Caco-2 (cell line): ENCODE measurements around the gene RNF208. TPM values are rescaled to one million over a fixed set of nuclear protein-coding genes. Genes with fewer than 3 reads are reported as not detected.

ENCODE experiments used
- BruUV-seq: library from RNA; stranded (reverse); fragments of 400-500 nt; replicated peaks from 2 replicates; lab custom pipeline; 2021; lab: Mats Ljungman, UMichigan
- CTCF ChIA-PET: fragments of 300-600 bp; sonication (Branson Sonifier 250); formaldehyde crosslinking; loops from one replicate; lab custom pipeline; 2022; ENCODE audit warnings: antibody characterized with exemption; lab: Charles Lee
- POLR2A ChIA-PET: fragments of 300-600 bp; sonication (Branson Sonifier 250); formaldehyde crosslinking; loops from one replicate; lab custom pipeline; 2022; ENCODE audit warnings: antibody characterized with exemption; lab: Charles Lee
- DNase-seq, 2 experiments: peaks; one replicate each; pipeline versions ENCODE4 v3.0.0 to v3.0.0-alpha.2; 2020 to 2022
- H3K27me3 ChIP-seq: replicated peaks from 2 replicates; pipeline ENCODE4 v1.6.0; 2011; ENCODE audit warnings: low read length; ENCODE audit not compliant: control insufficient read depth, insufficient read depth
- H3K36me3 ChIP-seq: 2 replicates; pipeline ENCODE4 v1.5.1; 2011; ENCODE audit warnings: low read length; ENCODE audit not compliant: control insufficient read depth, insufficient read depth
- H3K4me1 ChIP-seq: fragments of 250-450 bp; sonication (Bioruptor Pico); 2 replicates; pipeline ENCODE4 v1.5.1; 2020; ENCODE audit warnings: mild to moderate bottlenecking
- H3K4me3 ChIP-seq: 2 replicates; pipeline ENCODE4 v1.5.1; 2011; ENCODE audit warnings: low read depth, mild to moderate bottlenecking, control low read depth, low read length
- H3K9me3 ChIP-seq: fragments of 250-450 bp; sonication (Bioruptor Pico); 2 replicates; pipeline ENCODE4 v1.5.1; 2020; ENCODE audit warnings: mild to moderate bottlenecking, moderate library complexity
- H3K27ac Mint-ChIP-seq: one replicate; pipeline ENCODE4 v1.8.0; 2022; ENCODE audit warnings: mixed read lengths; ENCODE audit not compliant: unreplicated experiment
- H3K27me3 Mint-ChIP-seq: one replicate; pipeline ENCODE4 v1.8.0; 2022; ENCODE audit warnings: mixed read lengths; ENCODE audit not compliant: insufficient read depth, unreplicated experiment
- H3K36me3 Mint-ChIP-seq: one replicate; pipeline ENCODE4 v1.8.0; 2022; ENCODE audit warnings: mild to moderate bottlenecking, mixed read lengths; ENCODE audit not compliant: insufficient read depth, unreplicated experiment
- H3K4me1 Mint-ChIP-seq: one replicate; pipeline ENCODE4 v1.8.0; 2022; ENCODE audit warnings: low read depth, mixed read lengths; ENCODE audit not compliant: unreplicated experiment
- H3K4me3 Mint-ChIP-seq: one replicate; pipeline ENCODE4 v1.8.0; 2022; ENCODE audit warnings: mild to moderate bottlenecking, moderate library complexity, mixed read lengths; ENCODE audit not compliant: unreplicated experiment
- H3K9me3 Mint-ChIP-seq: one replicate; pipeline ENCODE4 v1.8.0; 2022; ENCODE audit warnings: mixed read lengths; ENCODE audit not compliant: unreplicated experiment
- CTCF ChIP-seq, 2 experiments: fragments of 200-600 bp in 1 of 2; IDR thresholded peaks; 1 replicate in 1 of 2; 2 replicates in 1 of 2; pipeline versions ENCODE4 v1.5.1 to v1.8.0; 2011 to 2022; ENCODE audit warnings: antibody characterized with exemption in 1 of 2, control low read depth in 1 of 2, inconsistent platforms in 1 of 2, low read depth in 1 of 2, low read length in 1 of 2, mild to moderate bottlenecking in 1 of 2, moderate library complexity in 1 of 2; ENCODE audit not compliant: insufficient read depth in 1 of 2, severe bottlenecking in 1 of 2, unreplicated experiment in 1 of 2
- intact Hi-C: fragments of 100-400 bp; cut with micrococcal nuclease; formaldehyde crosslinking; loops from one replicate; pipeline ENCODE4 v1.10.0; 2022; ENCODE audit not compliant: unreplicated experiment
- total RNA-seq: library from RNA; stranded (reverse); gene quantifications from 2 replicates; pipeline ENCODE4 v1.2.3, GENCODE V29; 2022

Gene RNF208
- total RNA-seq, 1 experiment from 2014 or later, result 6.5 TPM

GRCh38 chr9:137231372-137232039 is 9.5 kb upstream of the RNF208 start:
- Mint-ChIP-seq H3K27ac (no peak overlapping the region), H3K27me3 (no peaks in the 10 kb centered on the region), H3K4me3 (no peak overlapping the region), H3K4me1 (peaks cover 15% of the 10 kb centered on the region), H3K36me3 (peaks cover 14% of the 10 kb centered on the region), H3K9me3 (no peaks in the 10 kb centered on the region)
- no peaks in the 10 kb centered on the region for H3K36me3 ChIP-seq
- CTCF ChIA-PET, result interaction anchor here (0.6 to 1.0 kb wide), 2 partner anchors 42 to 118 kb away, joined by 3 to 4 read pairs; no protein-coding TSS in a partner anchor
- no peak for DNase-seq
- intact Hi-C loops, result no loop called here
- peaks cover 44% of the 10 kb centered on the region for H3K4me1 ChIP-seq
- no peaks in the 10 kb centered on the region for H3K9me3 ChIP-seq
- BruUV-seq, result no TSS peak
- no peaks in the 10 kb centered on the region for H3K27me3 ChIP-seq
- no peak overlapping the region for H3K4me3 ChIP-seq
- TF ChIP-seq CTCF (IDR thresholded peaks at IDR 0.05; ENCODE audit: insufficient read depth in 1 of 2, low read depth in 1 of 2, low read length in 1 of 2, severe bottlenecking in 1 of 2, unreplicated experiment in 1 of 2), result no peak
- POLR2A ChIA-PET, result interaction anchor here (0.6 kb wide), 1 partner anchor 8 kb away, joined by 7 read pairs; no protein-coding TSS in a partner anchor

DNA sequence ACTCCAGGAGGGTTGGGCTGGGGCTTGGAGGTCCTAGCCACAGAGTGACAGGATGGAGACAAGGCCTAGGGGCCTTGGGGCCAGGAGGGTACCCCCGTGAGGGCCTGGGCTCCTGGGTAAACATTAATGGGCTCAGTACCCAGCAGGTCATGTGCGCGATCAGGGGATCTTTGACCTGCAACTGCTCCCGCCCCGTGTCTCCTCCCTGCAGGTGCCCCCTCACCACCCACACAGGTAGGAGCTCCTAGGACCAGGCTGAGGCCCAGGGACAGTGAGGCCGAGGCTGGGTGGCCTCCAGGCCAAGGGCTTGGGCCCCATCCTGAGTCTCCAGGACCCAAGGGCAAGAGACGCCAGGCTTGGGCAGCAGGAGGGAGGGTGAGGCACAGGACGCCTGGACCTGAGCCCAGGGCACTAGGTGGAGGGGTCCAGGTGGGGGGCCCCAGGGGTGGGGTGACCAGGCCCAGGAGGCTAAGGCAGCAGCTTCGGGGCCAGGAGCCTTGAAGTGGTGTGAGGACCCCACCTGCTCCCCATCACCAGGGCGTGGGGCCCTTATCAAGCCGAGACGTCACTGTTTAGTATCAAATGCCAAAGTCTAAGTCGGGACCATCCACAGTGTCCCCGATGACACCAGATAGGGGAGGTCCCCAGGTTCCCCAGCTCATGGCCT is 8.8 kb upstream of the RNF208 start, which contains the start of gene SLC34A3:
SLC34A3 (plus strand) TSS at position 197 of the 667 bp plus-strand sequence. CDS start 802 bp downstream, outside the sequence.
- peaks cover 19% of the 10 kb centered on the region for H3K4me1 Mint-ChIP-seq
- peaks cover 14% of the 10 kb centered on the region for H3K36me3 Mint-ChIP-seq
- H3K4me3 ChIP-seq, result no peak within 1 kb of the TSS
- intact Hi-C loops, result no loop called here
- H3K9me3 Mint-ChIP-seq, result no peaks in the 10 kb centered on the region
- TF ChIP-seq CTCF (IDR thresholded peaks at IDR 0.05; ENCODE audit: insufficient read depth in 1 of 2, low read depth in 1 of 2, low read length in 1 of 2, severe bottlenecking in 1 of 2, unreplicated experiment in 1 of 2), result no peak
- CTCF ChIA-PET, result interaction anchor here (0.6 to 1.0 kb wide), 2 partner anchors 41 to 117 kb away, joined by 3 to 4 read pairs; no protein-coding TSS in a partner anchor
- no peak for DNase-seq
- H3K9me3 ChIP-seq, result no peaks in the 10 kb centered on the region
- no peaks in the 10 kb centered on the region for H3K27me3 ChIP-seq
- POLR2A ChIA-PET, result interaction anchor here (0.6 kb wide), 1 partner anchor 7 kb away, joined by 7 read pairs; no protein-coding TSS in a partner anchor
- BruUV-seq, result no TSS peak
- no peak within 1 kb of the TSS for H3K27ac Mint-ChIP-seq
- no peaks in the 10 kb centered on the region for H3K27me3 Mint-ChIP-seq
- H3K4me1 ChIP-seq, result peaks cover 42% of the 10 kb centered on the region
- H3K36me3 ChIP-seq, result no peaks in the 10 kb centered on the region
- no peak within 1 kb of the TSS for H3K4me3 Mint-ChIP-seq

- H3K9me3 Mint-ChIP-seq, result no peaks in the 10 kb centered on the region
- Histone ChIP-seq H3K4me3 (no peak overlapping the region), H3K4me1 (peaks cover 38% of the 10 kb centered on the region), H3K36me3 (no peaks in the 10 kb centered on the region), H3K9me3 (no peaks in the 10 kb centered on the region), H3K27me3 (no peaks in the 10 kb centered on the region)
- H3K27me3 Mint-ChIP-seq, result no peaks in the 10 kb centered on the region
- TF ChIP-seq CTCF (IDR thresholded peaks at IDR 0.05; ENCODE audit: insufficient read depth in 1 of 2, low read depth in 1 of 2, low read length in 1 of 2, severe bottlenecking in 1 of 2, unreplicated experiment in 1 of 2), result no peak
- ChIA-PET POLR2A (interaction anchor here (0.6 to 0.7 kb wide), 2 partner anchors 11 to 60 kb away, joined by 3 to 4 read pairs; partner anchors contain the start of gene TUBB4B), CTCF (interaction anchor here (0.6 to 0.7 kb wide), 2 partner anchors 10 to 181 kb away, joined by 3 to 5 read pairs; no protein-coding TSS in a partner anchor)
- H3K27ac Mint-ChIP-seq, result no peak overlapping the region
- no peak for DNase-seq
- no peak overlapping the region for H3K4me3 Mint-ChIP-seq
- peaks cover 9% of the 10 kb centered on the region for H3K36me3 Mint-ChIP-seq
- no TSS peak for BruUV-seq
- peaks cover 18% of the 10 kb centered on the region for H3K4me1 Mint-ChIP-seq
- intact Hi-C loops, result no loop called here
Observed at GRCh38 chr9:137229903-137230704, 8.1 kb upstream of the RNF208 start.
